ENCODE measurements around the gene LDLRAD3. TPM values are rescaled to one million over a fixed set of nuclear protein-coding genes. Genes with fewer than 3 reads are reported as not detected.

LDLRAD3 gene
- total RNA-seq, 1 experiment from 2014 or later, result 28.1 TPM

DNA sequence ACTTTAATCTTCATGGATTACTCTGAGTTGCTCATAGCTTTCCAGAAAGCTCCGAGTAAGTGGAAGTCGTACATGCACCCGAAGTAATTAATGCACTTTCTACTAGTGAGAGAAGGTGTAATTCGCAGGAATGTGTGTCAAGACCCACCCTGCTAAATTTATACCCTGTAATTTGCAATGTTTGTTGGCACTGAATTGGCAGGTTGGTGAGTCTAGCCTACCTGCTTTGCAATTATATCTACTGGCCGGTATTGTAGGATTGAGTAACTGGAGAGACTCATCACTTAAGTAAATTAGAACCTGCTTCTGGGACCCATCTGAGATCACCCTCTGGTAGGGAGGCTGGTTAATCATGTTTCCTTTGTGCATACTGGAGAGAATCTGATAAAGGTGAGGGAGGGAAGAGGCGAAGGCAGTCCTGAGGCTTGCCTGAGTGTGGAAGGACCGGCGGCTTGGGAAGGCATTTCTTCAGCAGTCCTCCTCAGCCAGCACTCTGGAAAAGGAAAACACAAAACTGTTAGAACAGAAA lies 63.3 kb downstream of the LDLRAD3 start:
- Histone ChIP-seq H3K4me3 (ENCODE audit: low read depth in 2 of 2, low read length in 2 of 2) (no peak overlapping the region), H3K4me1 (ENCODE audit: control insufficient read depth, insufficient read depth, low read length) (peaks cover 26% of the 10 kb centered on the region), H3K27ac (ENCODE audit: low read length) (no peak overlapping the region), H3K27me3 (ENCODE audit: control insufficient read depth, insufficient read depth, low read length) (no peaks in the 10 kb centered on the region), H3K36me3 (ENCODE audit: control insufficient read depth, insufficient read depth, low read length) (no peaks in the 10 kb centered on the region), H3K9me3 (ENCODE audit: control insufficient read depth, insufficient read depth, low read depth, low read length) (no peaks in the 10 kb centered on the region)
- in situ Hi-C loops (cut with HindIII; ENCODE audit: low pct_unique_long_range_greater_than_20kb, low sequenced_read_pairs) (no loop called here), intact Hi-C loops (cut with micrococcal nuclease; ENCODE audit: unreplicated experiment) (no loop called here)
- ATAC-seq (no peak), DNase-seq (ENCODE audit: low read depth, low spot score) (no peak)
- no TSS peak for BruUV-seq (replicated peaks)
- TF ChIP-seq POLR2AphosphoS5 (IDR thresholded peaks at IDR 0.05; ENCODE audit: low read depth, low read length), result no peak
- no peak for TF ChIP-seq SIN3A (IDR thresholded peaks at IDR 0.05; ENCODE audit: borderline replicate concordance, insufficient read depth, low read depth, low read length)
- TF ChIP-seq CTCF (IDR thresholded peaks at IDR 0.05), result no peak
- no peak for TF ChIP-seq TCF7L2 (IDR thresholded peaks at IDR 0.05; ENCODE audit: low read depth, low read length)
- TF ChIP-seq, protein P1, sequence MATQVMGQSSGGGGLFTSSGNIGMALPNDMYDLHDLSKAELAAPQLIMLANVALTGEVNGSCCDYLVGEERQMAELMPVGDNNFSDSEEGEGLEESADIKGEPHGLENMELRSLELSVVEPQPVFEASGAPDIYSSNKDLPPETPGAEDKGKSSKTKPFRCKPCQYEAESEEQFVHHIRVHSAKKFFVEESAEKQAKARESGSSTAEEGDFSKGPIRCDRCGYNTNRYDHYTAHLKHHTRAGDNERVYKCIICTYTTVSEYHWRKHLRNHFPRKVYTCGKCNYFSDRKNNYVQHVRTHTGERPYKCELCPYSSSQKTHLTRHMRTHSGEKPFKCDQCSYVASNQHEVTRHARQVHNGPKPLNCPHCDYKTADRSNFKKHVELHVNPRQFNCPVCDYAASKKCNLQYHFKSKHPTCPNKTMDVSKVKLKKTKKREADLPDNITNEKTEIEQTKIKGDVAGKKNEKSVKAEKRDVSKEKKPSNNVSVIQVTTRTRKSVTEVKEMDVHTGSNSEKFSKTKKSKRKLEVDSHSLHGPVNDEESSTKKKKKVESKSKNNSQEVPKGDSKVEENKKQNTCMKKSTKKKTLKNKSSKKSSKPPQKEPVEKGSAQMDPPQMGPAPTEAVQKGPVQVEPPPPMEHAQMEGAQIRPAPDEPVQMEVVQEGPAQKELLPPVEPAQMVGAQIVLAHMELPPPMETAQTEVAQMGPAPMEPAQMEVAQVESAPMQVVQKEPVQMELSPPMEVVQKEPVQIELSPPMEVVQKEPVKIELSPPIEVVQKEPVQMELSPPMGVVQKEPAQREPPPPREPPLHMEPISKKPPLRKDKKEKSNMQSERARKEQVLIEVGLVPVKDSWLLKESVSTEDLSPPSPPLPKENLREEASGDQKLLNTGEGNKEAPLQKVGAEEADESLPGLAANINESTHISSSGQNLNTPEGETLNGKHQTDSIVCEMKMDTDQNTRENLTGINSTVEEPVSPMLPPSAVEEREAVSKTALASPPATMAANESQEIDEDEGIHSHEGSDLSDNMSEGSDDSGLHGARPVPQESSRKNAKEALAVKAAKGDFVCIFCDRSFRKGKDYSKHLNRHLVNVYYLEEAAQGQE (IDR thresholded peaks at IDR 0.05; ENCODE audit: insufficient read depth in 1 of 2, low read depth in 2 of 2, low read length in 1 of 2), result no peak
- POLR2A ChIA-PET, result no interaction called here
- CTCF ChIA-PET, result interaction anchor here (0.6 kb wide), 1 partner anchor 585 kb away, joined by 3 read pairs; no protein-coding TSS in a partner anchor

DNA sequence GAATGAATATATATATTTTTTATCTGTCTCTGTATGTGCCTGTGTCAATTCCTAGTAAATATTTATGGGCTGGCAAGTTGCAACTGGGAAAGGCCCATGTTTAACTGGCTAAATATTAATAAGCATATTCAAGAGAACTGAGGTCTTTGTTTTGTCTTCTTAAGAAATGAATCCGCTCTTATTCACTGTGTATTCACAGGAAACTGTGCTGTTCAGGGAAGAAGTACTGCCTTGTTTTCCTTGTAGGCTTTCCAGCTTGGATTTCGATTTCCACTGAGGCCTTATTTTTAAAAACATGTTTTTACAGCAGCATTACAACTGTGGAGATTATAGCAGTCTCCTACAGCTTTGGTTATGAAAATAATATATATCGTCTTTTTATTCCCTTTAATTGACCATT lies 64.7 kb downstream of the LDLRAD3 start:
- in situ Hi-C loops (cut with HindIII; ENCODE audit: low pct_unique_long_range_greater_than_20kb, low sequenced_read_pairs), result no loop called here
- POLR2A ChIA-PET, result no interaction called here
- H3K9me3 ChIP-seq (ENCODE audit: control insufficient read depth, insufficient read depth, low read depth, low read length), result no peaks in the 10 kb centered on the region
- H3K4me3 ChIP-seq (ENCODE audit: low read depth in 2 of 2, low read length in 2 of 2), result no peak overlapping the region
- no peak overlapping the region; the same call in 1 of the 2 replicates for H3K27ac ChIP-seq (ENCODE audit: low read length)
- DNase-seq (ENCODE audit: low read depth, low spot score) (no peak), ATAC-seq (no peak)
- H3K36me3 ChIP-seq (ENCODE audit: control insufficient read depth, insufficient read depth, low read length), result no peaks in the 10 kb centered on the region
- intact Hi-C loops (cut with micrococcal nuclease; ENCODE audit: unreplicated experiment), result no loop called here
- BruUV-seq (replicated peaks), result no TSS peak
- H3K27me3 ChIP-seq (ENCODE audit: control insufficient read depth, insufficient read depth, low read length), result no peaks in the 10 kb centered on the region
- H3K4me1 ChIP-seq (ENCODE audit: control insufficient read depth, insufficient read depth, low read length), result peaks cover 30% of the 10 kb centered on the region
- CTCF ChIA-PET, result no interaction called here
- TF ChIP-seq SIN3A (IDR thresholded peaks at IDR 0.05; ENCODE audit: borderline replicate concordance, insufficient read depth, low read depth, low read length), result no peak

- intact Hi-C loops (cut with micrococcal nuclease; ENCODE audit: unreplicated experiment) (no loop called here), in situ Hi-C loops (cut with HindIII; ENCODE audit: low pct_unique_long_range_greater_than_20kb, low sequenced_read_pairs) (no loop called here)
- H3K36me3 ChIP-seq (ENCODE audit: control insufficient read depth, insufficient read depth, low read length), result no peaks in the 10 kb centered on the region
- H3K27ac ChIP-seq (ENCODE audit: low read length), result no peak overlapping the region
- H3K4me1 ChIP-seq (ENCODE audit: control insufficient read depth, insufficient read depth, low read length), result peaks cover 30% of the 10 kb centered on the region
- BruUV-seq (replicated peaks), result no TSS peak
- CTCF ChIA-PET, result no interaction called here
- TF ChIP-seq CTCF (IDR thresholded peaks at IDR 0.05) (no peak), SIN3A (IDR thresholded peaks at IDR 0.05; ENCODE audit: borderline replicate concordance, insufficient read depth, low read depth, low read length) (no peak), TCF7L2 (IDR thresholded peaks at IDR 0.05; ENCODE audit: low read depth, low read length) (no peak), POLR2AphosphoS5 (IDR thresholded peaks at IDR 0.05; ENCODE audit: low read depth, low read length) (no peak)
- TF ChIP-seq, protein P1 (IDR thresholded peaks at IDR 0.05; ENCODE audit: insufficient read depth in 1 of 2, low read depth in 2 of 2, low read length in 1 of 2), result no peak
- DNase-seq (ENCODE audit: low read depth, low spot score) (no peak), ATAC-seq (no peak)
- H3K27me3 ChIP-seq (ENCODE audit: control insufficient read depth, insufficient read depth, low read length), result no peaks in the 10 kb centered on the region
- no peak overlapping the region for H3K4me3 ChIP-seq (ENCODE audit: low read depth in 2 of 2, low read length in 2 of 2)
- POLR2A ChIA-PET, result no interaction called here
- H3K9me3 ChIP-seq (ENCODE audit: control insufficient read depth, insufficient read depth, low read depth, low read length), result no peaks in the 10 kb centered on the region
These were observed 65.6 kb downstream of the LDLRAD3 start for GRCh38 chr11:36009473-36009872.

Measured in Panc1 (cell line).